SU-DHL-6 (cell line): ENCODE measurements around the gene KLHL17.

ENCODE experiments used
- EZH2phosphoT487 ChIP-seq: fragments of 200-600 bp; sonication (generic), shearing (Covaris generic); conservative IDR thresholded peaks from 2 replicates; pipeline ENCODE4 v1.6.1; 2018; ENCODE audit warnings: mild to moderate bottlenecking, antibody characterized with exemption, low read length, moderate library complexity, mixed read lengths
- TF ChIP-seq, protein P1 (sequence below): fragments of 200-600 bp; sonication (generic); IDR thresholded peaks from one replicate; pipeline ENCODE4 v1.5.1; 2017; ENCODE audit warnings: antibody characterized with exemption, mild to moderate bottlenecking, low read length, moderate library complexity; ENCODE audit not compliant: insufficient read depth, poor library complexity, severe bottlenecking

DNA sequence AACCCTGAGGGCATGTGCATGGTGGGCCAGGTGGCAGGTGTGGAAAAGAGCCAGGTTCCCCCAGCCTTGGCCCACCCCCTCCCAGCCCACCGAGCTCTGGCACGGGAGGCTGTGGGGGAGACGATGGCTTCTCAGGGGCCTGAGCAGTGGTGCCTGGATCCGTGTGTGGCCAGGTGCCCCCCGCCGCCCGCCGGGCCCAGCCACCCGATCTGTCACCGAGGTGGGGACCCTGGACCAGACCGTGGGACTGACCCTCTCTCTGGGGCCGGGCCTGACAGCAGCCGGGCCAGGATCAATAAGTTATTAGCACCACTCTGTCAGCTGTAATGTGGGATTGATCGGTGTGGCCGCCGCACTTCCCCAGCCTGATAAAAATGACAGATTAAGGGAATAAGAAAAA lies 22.9 kb upstream of the KLHL17 start:
- TF ChIP-seq, protein P1, sequence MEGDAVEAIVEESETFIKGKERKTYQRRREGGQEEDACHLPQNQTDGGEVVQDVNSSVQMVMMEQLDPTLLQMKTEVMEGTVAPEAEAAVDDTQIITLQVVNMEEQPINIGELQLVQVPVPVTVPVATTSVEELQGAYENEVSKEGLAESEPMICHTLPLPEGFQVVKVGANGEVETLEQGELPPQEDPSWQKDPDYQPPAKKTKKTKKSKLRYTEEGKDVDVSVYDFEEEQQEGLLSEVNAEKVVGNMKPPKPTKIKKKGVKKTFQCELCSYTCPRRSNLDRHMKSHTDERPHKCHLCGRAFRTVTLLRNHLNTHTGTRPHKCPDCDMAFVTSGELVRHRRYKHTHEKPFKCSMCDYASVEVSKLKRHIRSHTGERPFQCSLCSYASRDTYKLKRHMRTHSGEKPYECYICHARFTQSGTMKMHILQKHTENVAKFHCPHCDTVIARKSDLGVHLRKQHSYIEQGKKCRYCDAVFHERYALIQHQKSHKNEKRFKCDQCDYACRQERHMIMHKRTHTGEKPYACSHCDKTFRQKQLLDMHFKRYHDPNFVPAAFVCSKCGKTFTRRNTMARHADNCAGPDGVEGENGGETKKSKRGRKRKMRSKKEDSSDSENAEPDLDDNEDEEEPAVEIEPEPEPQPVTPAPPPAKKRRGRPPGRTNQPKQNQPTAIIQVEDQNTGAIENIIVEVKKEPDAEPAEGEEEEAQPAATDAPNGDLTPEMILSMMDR, result no peak
- no peak for TF ChIP-seq EZH2phosphoT487
